ENCODE data around the gene TNPO1.

The TNPO1 gene

GRCh38 chr5:72847989-72848473 lies 31.6 kb downstream of the TNPO1 start:
- peak overlapping the region; percentile 66 for H3K4me3 ChIP-seq (ENCODE audit: control insufficient read depth, low read depth, low read length)
- TF ChIP-seq CTCF (IDR thresholded peaks at IDR 0.05; ENCODE audit: control insufficient read depth, insufficient read depth, low read depth, low read length, missing control alignments) = no peak
- peak; percentile 74 for DNase-seq (ENCODE audit: low read depth)

GRCh38 chr5:72848474-72849428 lies 32.3 kb downstream of the TNPO1 start:
- TF ChIP-seq CTCF (IDR thresholded peaks at IDR 0.05; ENCODE audit: control insufficient read depth, insufficient read depth, low read depth, low read length, missing control alignments) = no peak
- no peak for DNase-seq (ENCODE audit: low read depth)
- H3K4me3 ChIP-seq (ENCODE audit: control insufficient read depth, low read depth, low read length) = peak overlapping the region; percentile 66

GRCh38 chr5:72849546-72849945 lies 33.1 kb downstream of the TNPO1 start:
- DNase-seq (ENCODE audit: low read depth) = no peak
- TF ChIP-seq CTCF (IDR thresholded peaks at IDR 0.05; ENCODE audit: control insufficient read depth, insufficient read depth, low read depth, low read length, missing control alignments) = no peak
- H3K4me3 ChIP-seq (ENCODE audit: control insufficient read depth, low read depth, low read length) = peak overlapping the region; percentile 66

- no peak for DNase-seq (ENCODE audit: low read depth)
- peak overlapping the region; percentile 66 for H3K4me3 ChIP-seq (ENCODE audit: control insufficient read depth, low read depth, low read length)
- TF ChIP-seq CTCF (IDR thresholded peaks at IDR 0.05; ENCODE audit: control insufficient read depth, insufficient read depth, low read depth, low read length, missing control alignments) = no peak
Observed at GRCh38 chr5:72850113-72850512, 33.7 kb downstream of the TNPO1 start.

GRCh38 chr5:72852356-72852755 lies 35.9 kb downstream of the TNPO1 start:
- DNase-seq (ENCODE audit: low read depth) = no peak
- TF ChIP-seq CTCF (IDR thresholded peaks at IDR 0.05; ENCODE audit: control insufficient read depth, insufficient read depth, low read depth, low read length, missing control alignments) = no peak
- H3K4me3 ChIP-seq (ENCODE audit: control insufficient read depth, low read depth, low read length) = no peak overlapping the region

- TF ChIP-seq CTCF (IDR thresholded peaks at IDR 0.05; ENCODE audit: control insufficient read depth, insufficient read depth, low read depth, low read length, missing control alignments) = no peak
- H3K4me3 ChIP-seq (ENCODE audit: control insufficient read depth, low read depth, low read length) = no peak overlapping the region
- DNase-seq (ENCODE audit: low read depth) = no peak
Observed at GRCh38 chr5:72854419-72854818, 38.0 kb downstream of the TNPO1 start.

Measured in AG09309 (cell line).